ENCODE measurements around the gene TRMU.

Gene TRMU

GRCh38 chr22:46368422-46368821, 32.9 kb downstream of the TRMU start:
- no peak overlapping the region for H3K4me3 ChIP-seq (ENCODE audit: control insufficient read depth, low read depth, low read length)
- DNase-seq (ENCODE audit: low read depth): no peak
- no peak for TF ChIP-seq CTCF (IDR thresholded peaks at IDR 0.05; ENCODE audit: control insufficient read depth, insufficient read depth, low read depth, low read length, missing control alignments)

- no peak overlapping the region for H3K4me3 ChIP-seq (ENCODE audit: control insufficient read depth, low read depth, low read length)
- TF ChIP-seq CTCF (IDR thresholded peaks at IDR 0.05; ENCODE audit: control insufficient read depth, insufficient read depth, low read depth, low read length, missing control alignments): no peak
- no peak for DNase-seq (ENCODE audit: low read depth)
Measured at GRCh38 chr22:46368871-46369715, 33.6 kb downstream of the TRMU start.

GRCh38 chr22:46369716-46370583, 34.4 kb downstream of the TRMU start:
- no peak for TF ChIP-seq CTCF (IDR thresholded peaks at IDR 0.05; ENCODE audit: control insufficient read depth, insufficient read depth, low read depth, low read length, missing control alignments)
- DNase-seq (ENCODE audit: low read depth): no peak
- H3K4me3 ChIP-seq (ENCODE audit: control insufficient read depth, low read depth, low read length): no peak overlapping the region

- no peak for DNase-seq (ENCODE audit: low read depth)
- TF ChIP-seq CTCF (IDR thresholded peaks at IDR 0.05; ENCODE audit: control insufficient read depth, insufficient read depth, low read depth, low read length, missing control alignments): no peak
- no peak overlapping the region for H3K4me3 ChIP-seq (ENCODE audit: control insufficient read depth, low read depth, low read length)
Measured at GRCh38 chr22:46370584-46371291, 35.2 kb downstream of the TRMU start.

- H3K4me3 ChIP-seq (ENCODE audit: control insufficient read depth, low read depth, low read length): no peak overlapping the region
- DNase-seq (ENCODE audit: low read depth): no peak
- TF ChIP-seq CTCF (IDR thresholded peaks at IDR 0.05; ENCODE audit: control insufficient read depth, insufficient read depth, low read depth, low read length, missing control alignments): no peak
Measured at GRCh38 chr22:46371623-46372226, 36.2 kb downstream of the TRMU start.

- no peak overlapping the region for H3K4me3 ChIP-seq (ENCODE audit: control insufficient read depth, low read depth, low read length)
- no peak for DNase-seq (ENCODE audit: low read depth)
- TF ChIP-seq CTCF (IDR thresholded peaks at IDR 0.05; ENCODE audit: control insufficient read depth, insufficient read depth, low read depth, low read length, missing control alignments): no peak
Measured at GRCh38 chr22:46372686-46373085, 37.2 kb downstream of the TRMU start.
